Cardiac fibroblast (primary cell): ENCODE results near the gene CFAP100.

Source experiments
- DNase-seq, 2 donors: peaks; one replicate each; pipeline versions ENCODE4 v3.0.0 to v3.0.0-alpha.2; 2010; ENCODE audit warnings: low read depth in 2 of 2
- H3K4me3 ChIP-seq, 2 donors: replicated peaks in 1 of 2; 1 replicate in 1 of 2; 2 replicates in 1 of 2; pipeline ENCODE4 v1.5.1; 2011; ENCODE audit warnings: low read depth in 2 of 2, low read length in 2 of 2, mild to moderate bottlenecking in 2 of 2, moderate library complexity in 1 of 2
- TF ChIP-seq, protein P1 (sequence below): IDR thresholded peaks from one replicate; pipeline ENCODE4 v1.5.1; 2011; ENCODE audit warnings: low read depth, mild to moderate bottlenecking, low read length, inconsistent platforms

The CFAP100 gene

DNA sequence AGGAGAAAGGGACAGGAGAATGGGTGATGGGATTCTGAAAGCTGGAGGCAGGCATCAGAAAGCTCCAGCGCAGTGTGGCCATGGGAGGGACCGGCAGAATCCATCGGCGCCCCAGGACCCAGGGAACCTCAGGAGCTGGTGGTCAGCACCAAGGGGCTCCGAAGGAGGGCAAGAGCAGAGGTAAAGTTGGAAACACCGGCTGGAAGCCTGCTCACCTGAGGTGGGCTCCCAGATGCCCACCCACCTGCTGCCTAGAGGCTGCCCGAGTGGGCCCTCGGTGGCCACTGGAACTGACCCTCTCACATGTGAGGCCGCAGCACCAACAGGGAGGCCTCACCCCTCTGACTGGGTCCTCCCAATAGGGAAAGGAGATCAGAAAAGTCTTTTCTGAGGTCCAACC, 91.2 kb downstream of the CFAP100 start:
- DNase-seq = no peak
- TF ChIP-seq, protein P1, sequence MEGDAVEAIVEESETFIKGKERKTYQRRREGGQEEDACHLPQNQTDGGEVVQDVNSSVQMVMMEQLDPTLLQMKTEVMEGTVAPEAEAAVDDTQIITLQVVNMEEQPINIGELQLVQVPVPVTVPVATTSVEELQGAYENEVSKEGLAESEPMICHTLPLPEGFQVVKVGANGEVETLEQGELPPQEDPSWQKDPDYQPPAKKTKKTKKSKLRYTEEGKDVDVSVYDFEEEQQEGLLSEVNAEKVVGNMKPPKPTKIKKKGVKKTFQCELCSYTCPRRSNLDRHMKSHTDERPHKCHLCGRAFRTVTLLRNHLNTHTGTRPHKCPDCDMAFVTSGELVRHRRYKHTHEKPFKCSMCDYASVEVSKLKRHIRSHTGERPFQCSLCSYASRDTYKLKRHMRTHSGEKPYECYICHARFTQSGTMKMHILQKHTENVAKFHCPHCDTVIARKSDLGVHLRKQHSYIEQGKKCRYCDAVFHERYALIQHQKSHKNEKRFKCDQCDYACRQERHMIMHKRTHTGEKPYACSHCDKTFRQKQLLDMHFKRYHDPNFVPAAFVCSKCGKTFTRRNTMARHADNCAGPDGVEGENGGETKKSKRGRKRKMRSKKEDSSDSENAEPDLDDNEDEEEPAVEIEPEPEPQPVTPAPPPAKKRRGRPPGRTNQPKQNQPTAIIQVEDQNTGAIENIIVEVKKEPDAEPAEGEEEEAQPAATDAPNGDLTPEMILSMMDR = no peak
- H3K4me3 ChIP-seq = no peak overlapping the region
